IMR-90 (cell line): Measurements from ENCODE around the gene COX10. TPM values are rescaled to one million over a fixed set of nuclear protein-coding genes. Genes with fewer than 3 reads are reported as not detected.

Experiments
- ATAC-seq: fragments of 200-7000 bp; cut with Tn5 transposase; 2 replicates; pipeline ENCODE4 v1.9.1; 2020; ENCODE audit warnings: low read depth, mild to moderate bottlenecking, moderate library complexity
- BruUV-seq: library from RNA; stranded (reverse); fragments of 400-500 nt; replicated peaks from 2 replicates; lab custom pipeline; 2021; lab: Mats Ljungman, UMichigan
- CTCF ChIA-PET: fragments of 300-600 bp; formaldehyde crosslinking; extraction: SDS; loops from one replicate; lab custom pipeline; 2021; ENCODE audit warnings: antibody characterized with exemption; lab: Yijun Ruan, JAX
- POLR2A ChIA-PET: fragments of 300-600 bp; sonication (Branson Sonifier 250); formaldehyde crosslinking; loops from one replicate; lab custom pipeline; 2022; ENCODE audit warnings: antibody characterized with exemption; ENCODE audit not compliant: unreplicated experiment; lab: Charles Lee
- DNase-seq: peaks from one replicate; pipeline ENCODE4 v3.0.0; 2013
- H2AFZ ChIP-seq: replicated peaks from 2 replicates; pipeline ENCODE3; 2013; ENCODE audit warnings: low read length, mild to moderate bottlenecking; ENCODE audit not compliant: poor library complexity
- H2AK5ac ChIP-seq: 2 replicates; pipeline ENCODE4 v1.6.1; 2013; ENCODE audit warnings: low read depth, low read length, inconsistent platforms
- H2AK9ac ChIP-seq: replicated peaks from 2 replicates; pipeline ENCODE3; 2013; ENCODE audit warnings: mild to moderate bottlenecking, low read depth, low read length, moderate library complexity; ENCODE audit not compliant: poor library complexity
- H2BK120ac ChIP-seq: 2 replicates; pipeline ENCODE4 v1.6.1; 2013; ENCODE audit warnings: low read depth, low read length, inconsistent platforms
- H2BK15ac ChIP-seq: 3 replicates; pipeline ENCODE4 v1.6.1; 2013; ENCODE audit warnings: low read depth, low read length, inconsistent platforms
- H2BK20ac ChIP-seq: 2 replicates; pipeline ENCODE4 v1.6.1; 2013; ENCODE audit warnings: low read depth, mild to moderate bottlenecking, inconsistent platforms, low read length, moderate library complexity
- H2BK5ac ChIP-seq: 2 replicates; pipeline ENCODE4 v1.6.1; 2013; ENCODE audit warnings: mild to moderate bottlenecking, low read depth, low read length, inconsistent platforms; ENCODE audit not compliant: poor library complexity, severe bottlenecking
- H3K14ac ChIP-seq: replicated peaks from 2 replicates; pipeline ENCODE4 v1.6.1; 2013; ENCODE audit warnings: low read depth, low read length, inconsistent platforms
- H3K18ac ChIP-seq: 2 replicates; pipeline ENCODE4 v1.6.1; 2013; ENCODE audit warnings: low read depth, low read length, control low read depth
- H3K23ac ChIP-seq: 2 replicates; pipeline ENCODE4 v1.6.1; 2013; ENCODE audit warnings: low read depth, low read length, inconsistent platforms
- H3K27ac ChIP-seq: 2 replicates; pipeline ENCODE4 v1.5.1; 2013; ENCODE audit warnings: mild to moderate bottlenecking, control low read depth, low read length; ENCODE audit not compliant: insufficient read depth
- H3K27me3 ChIP-seq: 2 replicates; pipeline ENCODE4 v1.6.1; 2013; ENCODE audit warnings: low read length; ENCODE audit not compliant: control insufficient read depth, insufficient read depth
- H3K36me3 ChIP-seq: 2 replicates; pipeline ENCODE4 v1.6.1; 2013; ENCODE audit warnings: low read length, mixed read lengths; ENCODE audit not compliant: control insufficient read depth, insufficient read depth
- H3K4ac ChIP-seq: 2 replicates; pipeline ENCODE4 v1.6.1; 2013; ENCODE audit warnings: low read depth, low read length, inconsistent platforms
- H3K4me1 ChIP-seq: 2 replicates; pipeline ENCODE4 v1.6.1; 2013; ENCODE audit warnings: low read length, mixed read lengths; ENCODE audit not compliant: control insufficient read depth, insufficient read depth
- H3K4me2 ChIP-seq: 2 replicates; pipeline ENCODE4 v1.6.1; 2013; ENCODE audit warnings: low read depth, mild to moderate bottlenecking, control low read depth, low read length, moderate library complexity
- H3K4me3 ChIP-seq: 2 replicates; pipeline ENCODE4 v1.5.1; 2013; ENCODE audit warnings: low read depth, mild to moderate bottlenecking, control low read depth, low read length, moderate library complexity; ENCODE audit not compliant: insufficient read depth
- H3K56ac ChIP-seq: 2 replicates; pipeline ENCODE4 v1.6.1; 2013; ENCODE audit warnings: low read length, inconsistent platforms; ENCODE audit not compliant: insufficient read depth; ENCODE audit errors: extremely low read depth
- H3K79me1 ChIP-seq, 2 experiments: 2 replicates each; pipeline ENCODE4 v1.6.1; 2013; ENCODE audit warnings: low read length in 2 of 2, inconsistent platforms in 1 of 2, low read depth in 1 of 2
- H3K9ac ChIP-seq: 2 replicates; pipeline ENCODE4 v1.6.1; 2013; ENCODE audit warnings: low read depth, low read length, control low read depth
- H3K9me1 ChIP-seq: 2 replicates; pipeline ENCODE4 v1.6.1; 2013; ENCODE audit warnings: low read length, inconsistent platforms; ENCODE audit not compliant: insufficient read depth
- H3K9me3 ChIP-seq: 2 replicates; pipeline ENCODE4 v1.6.1; 2013; ENCODE audit warnings: low read length; ENCODE audit not compliant: control insufficient read depth, insufficient read depth
- H4K20me1 ChIP-seq: 2 replicates; pipeline ENCODE4 v1.6.1; 2013; ENCODE audit warnings: low read length, inconsistent platforms; ENCODE audit not compliant: insufficient read depth
- H4K5ac ChIP-seq: 2 replicates; pipeline ENCODE4 v1.6.1; 2013; ENCODE audit warnings: mild to moderate bottlenecking, low read depth, low read length, control low read depth
- H4K8ac ChIP-seq, 2 experiments: 2 replicates each; pipeline ENCODE4 v1.6.1; 2013; ENCODE audit warnings: low read depth in 2 of 2, low read length in 2 of 2, control low read depth in 1 of 2, inconsistent platforms in 1 of 2
- H4K91ac ChIP-seq: 2 replicates; pipeline ENCODE4 v1.6.1; 2013; ENCODE audit warnings: low read depth, low read length, inconsistent platforms; ENCODE audit not compliant: insufficient read depth
- CEBPB ChIP-seq: IDR thresholded peaks from 2 replicates; pipeline ENCODE4 v1.6.1; 2012; ENCODE audit warnings: low read depth, low read length, improper control_type of control experiment
- CHD1 ChIP-seq: IDR thresholded peaks from 2 replicates; pipeline ENCODE4 v1.6.1; 2012; ENCODE audit warnings: low read depth, low read length, improper control_type of control experiment
- MXI1 ChIP-seq: IDR thresholded peaks from 2 replicates; pipeline ENCODE4 v1.6.1; 2012; ENCODE audit warnings: low read depth, mild to moderate bottlenecking, low read length, moderate library complexity, borderline replicate concordance
- NFE2L2 ChIP-seq: fragments of 150-350 bp; IDR thresholded peaks from 2 replicates; pipeline ENCODE4 v1.6.1; 2016; ENCODE audit warnings: low read depth, mild to moderate bottlenecking, low read length
- POLR2A ChIP-seq: IDR thresholded peaks from 2 replicates; pipeline ENCODE4 v1.6.1; 2012; ENCODE audit warnings: mild to moderate bottlenecking, low read depth, low read length
- RFX5 ChIP-seq: IDR thresholded peaks from 2 replicates; pipeline ENCODE4 v1.8.0; 2012; ENCODE audit warnings: low read depth, mild to moderate bottlenecking, low read length, moderate library complexity
- SMC3 ChIP-seq: fragments of 150-350 bp; IDR thresholded peaks from 2 replicates; pipeline ENCODE4 v1.6.1; 2016; ENCODE audit warnings: low read depth, mild to moderate bottlenecking, antibody characterized with exemption, low read length, moderate library complexity
- WGBS, 2 experiments: methylation state at CpG; one replicate each; pipeline versions ENCODE4 v1.1.5 to v1.1.7; 2013; ENCODE audit warnings: missing lambda C conversion rate in 2 of 2; ENCODE audit not compliant: insufficient read length in 1 of 2; ENCODE audit errors: extremely low coverage in 2 of 2; 5-methylcytosine and 5-hydroxymethylcytosine counted together
- dilution Hi-C: fragments of 300-500 bp; cut with HindIII; formaldehyde crosslinking; loops from one replicate; pipeline ENCODE4 v1.14.3; 2018; ENCODE audit warnings: low sequenced_read_pairs; ENCODE audit not compliant: unreplicated experiment
- in situ Hi-C: fragments of 300-500 bp; cut with MboI; formaldehyde crosslinking; loops from 3 replicates; pipeline ENCODE4 v1.14.3; 2019; ENCODE audit warnings: low sequenced_read_pairs, inconsistent platforms, mixed read lengths
- intact Hi-C: fragments of 100-400 bp; cut with micrococcal nuclease; formaldehyde crosslinking; loops from 2 replicates; pipeline ENCODE4 v1.10.0; 2022
- polyA plus RNA-seq, 3 experiments: library from polyadenylated mRNA; depleted of rRNA; stranded (reverse); fragments of >200 nt; gene quantifications; 2 replicates each; pipeline ENCODE4 v1.2.3, GENCODE V29; 2012; ENCODE audit warnings: low replicate concordance in 1 of 3
- total RNA-seq: library from RNA; depleted of rRNA; stranded (reverse); fragments of >200 nt; gene quantifications from 2 replicates; pipeline ENCODE4 v1.2.3, GENCODE V29; 2012
- TF ChIP-seq, protein P1 (sequence below): conservative IDR thresholded peaks from 2 replicates; pipeline ENCODE4 v1.5.1; 2012; ENCODE audit warnings: mild to moderate bottlenecking, low read depth, low read length, improper control_type of control experiment

The COX10 gene
- total and polyA plus RNA-seq, 2 of the 4 experiments (the other 2 are of a cell fraction), result 15.4 to 16.1 TPM

- no TSS peak for BruUV-seq
- no peak overlapping the region for H2AFZ ChIP-seq
- H4K91ac ChIP-seq, result no peak overlapping the region
- H2BK20ac ChIP-seq, result no peak overlapping the region
- H2AK9ac ChIP-seq, result no peak overlapping the region
- no peaks in the 10 kb centered on the region for H4K20me1 ChIP-seq
- no peak for ATAC-seq
- no peak overlapping the region for H3K18ac ChIP-seq
- H3K56ac ChIP-seq, result no peak overlapping the region
- no peak overlapping the region for H2BK120ac ChIP-seq
- H3K36me3 ChIP-seq, result peaks cover 9% of the 10 kb centered on the region
- TF ChIP-seq NFE2L2 (no peak), CEBPB (no peak), MXI1 (no peak), RFX5 (no peak), POLR2A (no peak), SMC3 (no peak), CHD1 (no peak)
- TF ChIP-seq, protein P1, sequence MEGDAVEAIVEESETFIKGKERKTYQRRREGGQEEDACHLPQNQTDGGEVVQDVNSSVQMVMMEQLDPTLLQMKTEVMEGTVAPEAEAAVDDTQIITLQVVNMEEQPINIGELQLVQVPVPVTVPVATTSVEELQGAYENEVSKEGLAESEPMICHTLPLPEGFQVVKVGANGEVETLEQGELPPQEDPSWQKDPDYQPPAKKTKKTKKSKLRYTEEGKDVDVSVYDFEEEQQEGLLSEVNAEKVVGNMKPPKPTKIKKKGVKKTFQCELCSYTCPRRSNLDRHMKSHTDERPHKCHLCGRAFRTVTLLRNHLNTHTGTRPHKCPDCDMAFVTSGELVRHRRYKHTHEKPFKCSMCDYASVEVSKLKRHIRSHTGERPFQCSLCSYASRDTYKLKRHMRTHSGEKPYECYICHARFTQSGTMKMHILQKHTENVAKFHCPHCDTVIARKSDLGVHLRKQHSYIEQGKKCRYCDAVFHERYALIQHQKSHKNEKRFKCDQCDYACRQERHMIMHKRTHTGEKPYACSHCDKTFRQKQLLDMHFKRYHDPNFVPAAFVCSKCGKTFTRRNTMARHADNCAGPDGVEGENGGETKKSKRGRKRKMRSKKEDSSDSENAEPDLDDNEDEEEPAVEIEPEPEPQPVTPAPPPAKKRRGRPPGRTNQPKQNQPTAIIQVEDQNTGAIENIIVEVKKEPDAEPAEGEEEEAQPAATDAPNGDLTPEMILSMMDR, result no peak
- DNase-seq, result no peak
- H2BK5ac ChIP-seq, result no peak overlapping the region
- no peaks in the 10 kb centered on the region for H3K79me1 ChIP-seq
- H3K9me1 ChIP-seq, result no peaks in the 10 kb centered on the region
- H3K23ac ChIP-seq, result no peak overlapping the region
- H3K4ac ChIP-seq, result no peak overlapping the region
- no peak overlapping the region for H3K9ac ChIP-seq
- H4K8ac ChIP-seq, result no peak overlapping the region
- in situ Hi-C loops, result no loop called here
- no peak overlapping the region for H3K14ac ChIP-seq
- dilution Hi-C loops, result no loop called here
- ChIA-PET CTCF (no interaction called here), POLR2A (no interaction called here)
- no peaks in the 10 kb centered on the region for H3K4me1 ChIP-seq
- no peak overlapping the region for H4K5ac ChIP-seq
- intact Hi-C loops, result no loop called here
- no peak overlapping the region for H3K4me3 ChIP-seq
- H2BK15ac ChIP-seq, result no peak overlapping the region
- H3K9me3 ChIP-seq, result no peaks in the 10 kb centered on the region
- no peaks in the 10 kb centered on the region for H3K27me3 ChIP-seq
- no CpG with 5 or more reads among the region's 3 CpGs for WGBS, 2 experiments
- no peak overlapping the region for H3K27ac ChIP-seq
- no peak overlapping the region for H3K4me2 ChIP-seq
- no peak overlapping the region for H2AK5ac ChIP-seq
Observed at GRCh38 chr17:14032234-14032633, 37.1 kb upstream of the COX10 start.
